Pulmonary artery endothelial cell (primary cell): Measurements from ENCODE around the gene LRPAP1. TPM values are rescaled to one million over a fixed set of nuclear protein-coding genes. Genes with fewer than 3 reads are reported as not detected.
"Not testable (repeated sequence)": the region's sequence is repeated elsewhere in the genome, so short reads cannot be mapped to it uniquely, and the experiment has no call there.

Experiments
- DNase-seq: peaks from one replicate; pipeline ENCODE4 v3.0.0-alpha.2; 2011; ENCODE audit warnings: low read depth, low spot score
- total RNA-seq: library from RNA; depleted of rRNA; stranded (reverse); fragments of >200 nt; gene quantifications from 2 replicates; pipeline ENCODE4 v1.2.3, GENCODE V29; 2014

LRPAP1 gene
- total RNA-seq, 1 donor from 2014 or later = 156 TPM

GRCh38 chr4:3519468-3520264, 12.6 kb downstream of the LRPAP1 start:
- no peak for DNase-seq

GRCh38 chr4:3518941-3519340, 13.3 kb downstream of the LRPAP1 start:
- no peak for DNase-seq

GRCh38 chr4:3518511-3518880, 13.7 kb downstream of the LRPAP1 start:
- no peak for DNase-seq

GRCh38 chr4:3517731-3518510, 14.3 kb downstream of the LRPAP1 start:
- DNase-seq = no peak

- DNase-seq = no peak
These were observed 15.1 kb downstream of the LRPAP1 start for GRCh38 chr4:3516836-3517730.

- DNase-seq = no peak
These were observed 16.0 kb downstream of the LRPAP1 start for GRCh38 chr4:3516061-3516835.

- DNase-seq = no peak
These were observed 16.6 kb downstream of the LRPAP1 start for GRCh38 chr4:3515646-3516045.

GRCh38 chr4:3514806-3515501, 17.3 kb downstream of the LRPAP1 start:
- no peak for DNase-seq

GRCh38 chr4:3514221-3514780, 17.9 kb downstream of the LRPAP1 start:
- DNase-seq = no peak

- DNase-seq = no peak
These were observed 18.4 kb downstream of the LRPAP1 start for GRCh38 chr4:3513807-3514206.

- DNase-seq = no peak
These were observed 19.5 kb downstream of the LRPAP1 start for GRCh38 chr4:3512719-3513118.

- DNase-seq = no peak
These were observed 19.9 kb downstream of the LRPAP1 start for GRCh38 chr4:3512279-3512678.

- DNase-seq = not testable (repeated sequence)
These were observed 20.6 kb downstream of the LRPAP1 start for GRCh38 chr4:3511601-3512000.

- no peak for DNase-seq
These were observed 21.0 kb downstream of the LRPAP1 start for GRCh38 chr4:3511187-3511586.

GRCh38 chr4:3510481-3510880, 21.7 kb downstream of the LRPAP1 start:
- no peak for DNase-seq

- DNase-seq = no peak
These were observed 23.7 kb downstream of the LRPAP1 start for GRCh38 chr4:3508542-3508941.

- DNase-seq = no peak
These were observed 27.0 kb downstream of the LRPAP1 start for GRCh38 chr4:3505231-3505630.

- DNase-seq = no peak
These were observed 29.0 kb downstream of the LRPAP1 start for GRCh38 chr4:3502941-3503936.
